C4-2B (cell line): ENCODE data around the gene TSHR.

Source experiments
- H3K27ac ChIP-seq: fragments of 450-650 bp; 2 replicates; pipeline ENCODE4 v1.5.1; 2017
- CTCF ChIP-seq: fragments of 450-650 bp; conservative IDR thresholded peaks from 2 replicates; pipeline ENCODE4 v1.5.1; 2017; ENCODE audit warnings: mild to moderate bottlenecking
- ZFX ChIP-seq: fragments of 450-650 bp; IDR thresholded peaks from 2 replicates; pipeline ENCODE4 v1.6.1; 2017

Gene TSHR

GRCh38 chr14:81133400-81133799, 178.0 kb downstream of the TSHR start:
- no peak overlapping the region for H3K27ac ChIP-seq
- TF ChIP-seq ZFX = no peak
- no peak for TF ChIP-seq CTCF

GRCh38 chr14:81137316-81137715, 181.9 kb downstream of the TSHR start:
- H3K27ac ChIP-seq = no peak overlapping the region
- TF ChIP-seq ZFX (no peak), CTCF (no peak)

- H3K27ac ChIP-seq = no peak overlapping the region
- TF ChIP-seq CTCF (no peak), ZFX (no peak)
Observed at GRCh38 chr14:81138429-81138828, 183.0 kb downstream of the TSHR start.

GRCh38 chr14:81141426-81141825, 186.0 kb downstream of the TSHR start:
- H3K27ac ChIP-seq = no peak overlapping the region
- TF ChIP-seq CTCF (no peak), ZFX (no peak)

GRCh38 chr14:81143793-81144192, 188.4 kb downstream of the TSHR start:
- TF ChIP-seq CTCF = no peak
- TF ChIP-seq ZFX = no peak
- H3K27ac ChIP-seq = peak overlapping the region; percentile 78

- no peak for TF ChIP-seq CTCF
- TF ChIP-seq ZFX = no peak
- H3K27ac ChIP-seq = no peak overlapping the region
Observed at GRCh38 chr14:81144824-81145603, 189.6 kb downstream of the TSHR start.

GRCh38 chr14:81147140-81147897, 191.9 kb downstream of the TSHR start:
- H3K27ac ChIP-seq = no peak overlapping the region
- TF ChIP-seq ZFX (no peak), CTCF (no peak)
